Measurements from ENCODE around the gene NMNAT3. TPM values are rescaled to one million over a fixed set of nuclear protein-coding genes. Genes with fewer than 3 reads are reported as not detected.

NMNAT3 gene
- total RNA-seq, 4 donors from 2014 or later: 25.0 to 41.7 (median 30.1) TPM

GRCh38 chr3:139670196-139670595, 7.6 kb downstream of the NMNAT3 start:
- TF ChIP-seq EP300 (IDR thresholded peaks at IDR 0.05): no peak
- no peak for TF ChIP-seq POLR2AphosphoS5 (IDR thresholded peaks at IDR 0.05)
- TF ChIP-seq POLR2A (IDR thresholded peaks at IDR 0.05): no peak
- no peak for TF ChIP-seq CTCF (IDR thresholded peaks at IDR 0.05)
- Histone ChIP-seq H3K9me3 (no peaks in the 10 kb centered on the region), H3K4me3 (no peak overlapping the region), H3K27me3 (no peaks in the 10 kb centered on the region), H3K4me1 (no peaks in the 10 kb centered on the region), H3K36me3 (no peaks in the 10 kb centered on the region), H3K27ac (no peak overlapping the region)
- WGBS: 89% methylated on average over 4 of the region's 4 CpGs
- no peak for DNase-seq (ENCODE audit: low spot score in 2 of 2)

- H3K27ac ChIP-seq: no peak overlapping the region
- DNase-seq (ENCODE audit: low spot score in 2 of 2): no peak
- H3K36me3 ChIP-seq: no peaks in the 10 kb centered on the region
- no peak for TF ChIP-seq EP300 (IDR thresholded peaks at IDR 0.05)
- TF ChIP-seq POLR2AphosphoS5 (IDR thresholded peaks at IDR 0.05): no peak
- no peaks in the 10 kb centered on the region for H3K27me3 ChIP-seq
- H3K4me1 ChIP-seq: no peaks in the 10 kb centered on the region
- no peaks in the 10 kb centered on the region for H3K9me3 ChIP-seq
- H3K4me3 ChIP-seq: no peak overlapping the region
These were observed 9.4 kb downstream of the NMNAT3 start for GRCh38 chr3:139668332-139668731.

- DNase-seq (ENCODE audit: low spot score in 2 of 2): no peak
- Histone ChIP-seq H3K4me3 (no peak overlapping the region), H3K9me3 (no peaks in the 10 kb centered on the region), H3K27ac (no peak overlapping the region), H3K36me3 (no peaks in the 10 kb centered on the region), H3K27me3 (no peaks in the 10 kb centered on the region), H3K4me1 (no peaks in the 10 kb centered on the region)
- TF ChIP-seq POLR2A (IDR thresholded peaks at IDR 0.05) (no peak), POLR2AphosphoS5 (IDR thresholded peaks at IDR 0.05) (no peak), EP300 (IDR thresholded peaks at IDR 0.05) (no peak), CTCF (IDR thresholded peaks at IDR 0.05) (no peak)
- WGBS: 92% methylated on average over 2 of the region's 2 CpGs
These were observed 12.8 kb downstream of the NMNAT3 start for GRCh38 chr3:139664958-139665357.

- WGBS: 52% methylated on average over 1 of the region's 1 CpG
- H3K9me3 ChIP-seq: no peaks in the 10 kb centered on the region
- no peak overlapping the region for H3K4me3 ChIP-seq
- H3K36me3 ChIP-seq: no peaks in the 10 kb centered on the region
- TF ChIP-seq POLR2AphosphoS5 (IDR thresholded peaks at IDR 0.05) (no peak), POLR2A (IDR thresholded peaks at IDR 0.05) (no peak)
- no peak for DNase-seq (ENCODE audit: low spot score in 2 of 2)
- H3K4me1 ChIP-seq: peaks cover 10% of the 10 kb centered on the region
- H3K27ac ChIP-seq: no peak overlapping the region
- no peaks in the 10 kb centered on the region for H3K27me3 ChIP-seq
These were observed 17.5 kb downstream of the NMNAT3 start for GRCh38 chr3:139660269-139660668.

- Histone ChIP-seq H3K9me3 (no peaks in the 10 kb centered on the region), H3K27me3 (no peaks in the 10 kb centered on the region), H3K36me3 (no peaks in the 10 kb centered on the region), H3K4me3 (no peak overlapping the region), H3K4me1 (peaks cover 18% of the 10 kb centered on the region), H3K27ac (no peak overlapping the region)
- WGBS: 82% methylated on average over 4 of the region's 4 CpGs
- TF ChIP-seq EP300 (IDR thresholded peaks at IDR 0.05) (no peak), POLR2AphosphoS5 (IDR thresholded peaks at IDR 0.05) (no peak), CTCF (IDR thresholded peaks at IDR 0.05) (no peak), POLR2A (IDR thresholded peaks at IDR 0.05) (no peak)
- DNase-seq (ENCODE audit: low spot score in 2 of 2): no peak
These were observed 18.3 kb downstream of the NMNAT3 start for GRCh38 chr3:139659511-139659910.

GRCh38 chr3:139657936-139658335, 19.8 kb downstream of the NMNAT3 start:
- Histone ChIP-seq H3K4me1 (peaks cover 33% of the 10 kb centered on the region), H3K27me3 (no peaks in the 10 kb centered on the region), H3K9me3 (no peaks in the 10 kb centered on the region), H3K36me3 (no peaks in the 10 kb centered on the region), H3K4me3 (no peak overlapping the region), H3K27ac (no peak overlapping the region)
- no peak for TF ChIP-seq POLR2A (IDR thresholded peaks at IDR 0.05)
- no peak for TF ChIP-seq POLR2AphosphoS5 (IDR thresholded peaks at IDR 0.05)
- no peak for TF ChIP-seq EP300 (IDR thresholded peaks at IDR 0.05)
- no peak for TF ChIP-seq CTCF (IDR thresholded peaks at IDR 0.05)
- no peak for DNase-seq (ENCODE audit: low spot score in 2 of 2)
- 74% methylated on average over 3 of the region's 3 CpGs for WGBS
